HG02759 (cell line): ENCODE results near the gene MORF4L1.
"Not testable (repeated sequence)": the region's sequence is repeated elsewhere in the genome, so short reads cannot be mapped to it uniquely, and the experiment has no call there.

Experiments used
- ATAC-seq: cut with Tn5 transposase; IDR thresholded peaks from one replicate; pipeline ENCODE4 v1.9.1; 2021; ENCODE audit warnings: mild to moderate bottlenecking, moderate library complexity; ENCODE audit not compliant: unreplicated experiment

The MORF4L1 gene

DNA sequence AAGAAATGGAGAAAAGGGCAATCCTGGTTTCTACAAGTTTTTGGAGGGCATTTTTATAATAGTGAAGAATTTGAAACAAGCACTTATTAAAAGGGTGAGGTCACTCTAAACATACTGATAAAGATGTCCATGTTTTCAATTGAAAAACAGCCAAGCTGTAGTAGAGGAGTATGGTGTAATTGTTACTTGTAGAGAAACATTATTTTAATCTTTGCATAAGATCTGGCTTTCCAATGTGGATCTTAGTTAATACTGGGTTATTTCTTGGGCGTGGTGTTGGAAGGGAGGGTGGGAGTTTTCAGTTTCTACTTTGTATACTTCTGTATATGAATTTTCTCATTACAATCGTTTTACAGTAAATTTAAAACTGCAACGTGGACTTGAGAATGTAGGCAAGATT is 22.8 kb downstream of the MORF4L1 start:
- ATAC-seq, result no peak

- ATAC-seq, result no peak
Observed at GRCh38 chr15:78898540-78898939, 25.9 kb downstream of the MORF4L1 start.

DNA sequence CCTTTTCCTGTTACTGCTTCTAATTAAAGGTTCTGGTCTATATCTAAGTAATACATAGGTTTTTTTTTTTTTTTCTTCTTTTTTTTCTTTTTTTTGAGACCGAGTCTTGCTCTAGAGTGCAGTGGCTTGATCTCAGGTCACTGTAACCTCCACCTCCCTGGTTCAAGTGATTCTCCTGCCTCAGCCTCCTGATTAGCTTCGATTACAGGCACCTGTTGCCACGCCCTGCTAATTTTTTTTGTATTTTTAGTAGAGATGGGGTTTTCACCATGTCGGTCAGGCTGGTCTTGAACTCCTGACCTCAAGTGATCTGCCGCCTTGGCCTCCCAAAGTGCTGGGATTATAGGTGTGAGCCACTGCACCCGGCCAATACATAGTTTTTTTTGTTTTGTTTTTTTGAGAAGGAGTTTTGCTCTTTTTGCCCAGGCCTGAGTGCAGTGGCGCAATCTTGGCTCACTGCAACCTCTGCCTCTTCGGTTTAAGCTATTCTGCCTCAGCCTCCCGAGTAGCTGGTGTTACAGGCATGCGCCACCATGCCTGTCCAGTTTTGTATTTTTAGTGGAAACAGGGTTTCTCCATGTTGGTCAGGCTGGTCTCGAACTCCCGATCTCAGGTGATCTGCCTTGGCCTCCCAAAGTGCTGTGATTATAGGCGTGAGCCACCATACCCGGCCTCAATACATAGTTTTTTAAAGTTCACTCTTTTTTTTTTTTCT is 28.3 kb downstream of the MORF4L1 start:
- ATAC-seq, result not testable (repeated sequence)

DNA sequence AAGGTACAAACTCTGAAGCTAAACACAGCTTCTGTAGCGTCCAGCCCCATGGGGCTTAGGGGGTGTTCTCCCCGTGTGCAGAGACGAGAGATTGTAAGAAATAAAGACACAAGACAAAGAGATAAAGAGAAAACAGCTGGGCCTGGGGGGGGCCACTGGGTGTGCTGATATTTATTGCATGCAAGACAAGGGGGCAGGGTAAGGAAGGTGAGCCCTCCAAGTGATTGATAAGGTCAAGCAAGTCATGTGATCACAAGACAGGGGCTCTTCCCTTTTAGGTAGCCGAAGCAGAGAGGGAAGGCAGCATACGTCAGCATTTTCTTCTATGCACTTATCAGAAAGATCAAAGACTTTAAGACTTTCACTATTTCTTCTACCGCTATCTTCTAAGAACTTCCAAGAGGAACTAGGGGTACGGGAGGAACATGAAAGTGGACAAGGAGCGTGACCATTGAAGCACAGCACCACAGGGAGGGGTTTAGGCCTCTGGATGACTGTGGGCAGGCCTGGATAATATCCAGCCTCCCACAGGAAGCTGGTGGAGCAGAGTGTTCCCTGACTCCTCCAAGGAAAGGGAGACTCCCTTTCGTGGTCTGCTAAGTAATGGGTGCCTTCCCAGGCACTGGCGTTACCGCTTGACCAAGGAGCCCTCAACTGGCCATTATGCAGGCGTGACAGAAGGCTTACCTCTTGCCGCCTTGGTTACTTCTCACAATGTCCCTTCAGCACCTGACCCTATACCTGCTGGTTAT is 29.8 kb downstream of the MORF4L1 start:
- ATAC-seq, result not testable (repeated sequence)

DNA sequence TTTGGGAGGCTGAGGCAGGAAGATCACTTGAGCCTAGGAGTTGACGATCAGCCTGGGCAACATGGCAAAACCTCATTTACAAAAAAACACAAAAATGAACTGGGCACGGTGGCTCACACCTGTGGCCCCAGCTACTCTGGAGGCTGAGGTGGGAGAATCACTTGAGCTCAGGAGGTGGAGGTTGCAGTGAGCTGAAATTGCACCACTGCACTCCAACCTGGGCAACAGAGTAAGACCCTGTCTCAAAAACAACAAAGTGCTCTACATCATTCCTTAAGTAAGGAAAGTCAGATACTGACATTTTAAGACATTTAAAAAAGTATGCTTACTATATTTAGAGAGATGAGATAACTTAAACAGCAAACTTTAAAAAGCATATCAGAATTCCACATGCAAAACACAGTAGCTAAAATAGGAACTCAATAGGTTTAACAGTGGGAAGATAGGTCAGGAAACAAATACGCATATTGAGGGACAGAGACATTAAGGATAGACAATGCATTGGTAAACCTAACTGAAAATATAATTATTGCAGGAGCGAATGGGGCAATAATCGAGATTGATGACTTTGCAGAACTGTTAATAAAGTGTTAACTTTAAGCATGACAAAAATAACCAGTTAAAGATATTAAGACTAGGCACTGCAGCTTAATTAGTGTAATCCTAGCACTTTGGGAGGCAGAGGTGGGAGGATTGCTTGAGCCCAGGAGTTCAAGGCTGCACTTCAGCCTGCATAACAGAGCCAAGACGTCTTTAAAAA is 32.1 kb downstream of the MORF4L1 start:
- ATAC-seq, result no peak

- no peak for ATAC-seq
Observed at GRCh38 chr15:78906316-78906620, 33.6 kb downstream of the MORF4L1 start.

- ATAC-seq, result no peak
Observed at GRCh38 chr15:78907577-78907976, 34.9 kb downstream of the MORF4L1 start.

GRCh38 chr15:78909160-78909695 is 36.5 kb downstream of the MORF4L1 start:
- no peak for ATAC-seq

GRCh38 chr15:78909791-78910228 is 37.1 kb downstream of the MORF4L1 start:
- no peak for ATAC-seq

DNA sequence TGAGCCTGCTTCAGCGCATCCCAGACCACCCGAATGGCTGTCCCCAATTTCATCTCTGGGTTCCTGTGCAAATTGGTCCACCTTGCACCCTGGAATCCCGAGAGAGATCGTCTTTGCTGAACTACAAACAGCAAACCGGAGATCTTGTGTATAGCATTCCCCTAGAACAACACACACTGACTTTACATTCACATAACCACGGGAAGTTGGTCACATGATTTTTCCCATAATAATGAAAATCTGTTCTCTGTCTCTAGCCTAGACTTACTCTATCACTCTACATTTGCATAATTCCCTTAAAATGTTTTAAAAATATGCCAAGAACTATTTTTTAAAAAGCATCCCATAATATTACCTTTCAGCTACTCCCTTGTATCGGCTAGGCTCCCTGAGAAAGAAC is 37.6 kb downstream of the MORF4L1 start:
- ATAC-seq, result no peak

DNA sequence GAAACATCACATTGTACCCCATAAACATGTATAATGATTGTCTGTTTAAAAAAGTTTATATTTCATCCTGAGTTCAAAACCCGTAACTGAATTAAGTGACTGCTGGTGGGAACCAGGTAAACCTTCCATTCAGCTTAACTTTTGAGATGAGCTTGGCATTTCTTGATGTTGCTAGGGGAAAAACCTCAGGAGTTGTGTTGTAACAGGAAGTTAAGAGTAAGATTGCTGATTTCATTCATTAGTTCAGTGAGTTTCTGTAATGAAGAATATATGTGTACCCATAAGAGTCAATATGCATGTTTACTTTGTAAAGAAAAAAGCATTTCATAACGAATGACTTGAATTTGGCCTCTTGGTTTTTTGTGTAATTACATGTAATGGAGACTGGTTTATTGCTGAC is 39.6 kb downstream of the MORF4L1 start:
- no peak for ATAC-seq

DNA sequence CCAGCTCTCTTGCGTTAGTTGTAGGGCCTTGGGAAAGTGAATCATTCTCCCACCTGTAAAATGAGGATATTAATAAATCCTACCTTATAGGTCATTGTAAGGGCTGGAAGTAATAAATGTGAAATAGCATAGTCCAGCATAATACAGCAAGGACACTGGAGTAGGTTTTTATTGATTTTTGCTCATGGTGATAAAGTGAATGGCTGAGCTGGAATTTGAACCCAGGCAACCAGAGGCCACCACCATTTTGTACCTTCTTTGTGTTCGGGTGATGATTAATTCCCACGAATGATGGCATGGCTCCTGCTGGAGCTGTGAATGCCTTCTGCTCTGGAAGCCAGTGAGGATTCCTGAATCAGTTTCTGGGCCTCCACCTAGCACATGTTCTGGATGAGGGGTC is 40.3 kb downstream of the MORF4L1 start:
- ATAC-seq, result no peak

DNA sequence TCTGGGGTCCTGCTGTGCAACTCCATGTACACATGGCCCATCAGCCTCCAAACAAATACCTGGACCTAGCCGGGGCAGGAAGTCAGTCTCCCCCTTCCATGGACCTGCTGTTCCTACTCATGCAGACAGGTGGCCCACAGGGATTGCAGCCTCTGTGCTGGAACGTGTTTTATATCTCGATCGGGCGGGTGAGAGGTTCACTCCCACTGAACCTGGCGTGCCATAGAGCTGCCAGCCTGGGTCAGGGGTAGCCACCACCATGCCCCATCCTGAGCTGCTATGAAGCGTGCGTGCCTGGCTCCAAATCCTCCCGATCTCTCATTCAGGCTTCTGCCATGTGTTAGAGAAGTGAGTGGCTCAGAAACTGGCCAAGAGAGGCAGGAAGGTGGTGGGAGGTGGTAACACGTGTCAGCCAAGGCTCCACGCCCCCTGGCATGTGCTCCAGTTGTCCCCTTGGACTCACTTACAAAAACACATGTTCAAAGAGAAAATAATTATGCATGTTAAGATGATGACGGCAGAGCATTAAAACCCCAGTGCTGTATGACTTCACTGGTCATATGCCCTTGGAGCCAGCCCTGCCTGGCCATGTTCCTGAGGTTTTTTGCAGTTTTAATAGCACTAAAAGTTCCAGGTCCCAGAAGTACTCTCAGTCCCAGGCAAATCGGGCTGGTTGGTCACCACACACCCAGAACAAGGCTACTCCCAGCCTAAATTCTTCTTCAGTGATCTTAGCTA is 41.5 kb downstream of the MORF4L1 start:
- no peak for ATAC-seq

- ATAC-seq, result no peak
Observed at GRCh38 chr15:78915341-78916087, 42.8 kb downstream of the MORF4L1 start.

- ATAC-seq, result no peak
Observed at GRCh38 chr15:78916088-78916487, 43.4 kb downstream of the MORF4L1 start.

DNA sequence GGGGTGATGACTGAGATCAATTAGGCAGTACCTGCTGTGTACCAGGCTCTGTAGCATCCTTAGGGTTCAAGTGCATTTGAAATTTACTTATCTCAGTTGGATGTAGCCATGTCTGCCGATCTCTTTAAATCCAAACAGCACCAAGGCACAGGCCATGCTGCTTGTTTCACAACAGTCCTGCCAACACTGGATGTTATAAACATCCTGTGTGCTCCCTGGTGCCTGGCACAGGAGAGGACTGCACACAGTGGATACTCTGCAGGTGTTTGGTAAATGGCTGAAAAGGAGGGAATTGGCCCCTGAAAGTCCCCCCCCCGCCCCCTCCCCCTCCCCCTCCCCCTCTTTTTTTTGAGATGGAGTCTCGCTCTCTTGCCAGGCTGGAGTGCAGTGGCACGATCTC is 45.2 kb downstream of the MORF4L1 start:
- no peak for ATAC-seq

GRCh38 chr15:78921517-78921916 is 48.8 kb downstream of the MORF4L1 start:
- no peak for ATAC-seq

GRCh38 chr15:78921940-78922339 is 49.2 kb downstream of the MORF4L1 start:
- no peak for ATAC-seq

- no peak for ATAC-seq
Observed at GRCh38 chr15:78922527-78922926, 49.8 kb downstream of the MORF4L1 start.

DNA sequence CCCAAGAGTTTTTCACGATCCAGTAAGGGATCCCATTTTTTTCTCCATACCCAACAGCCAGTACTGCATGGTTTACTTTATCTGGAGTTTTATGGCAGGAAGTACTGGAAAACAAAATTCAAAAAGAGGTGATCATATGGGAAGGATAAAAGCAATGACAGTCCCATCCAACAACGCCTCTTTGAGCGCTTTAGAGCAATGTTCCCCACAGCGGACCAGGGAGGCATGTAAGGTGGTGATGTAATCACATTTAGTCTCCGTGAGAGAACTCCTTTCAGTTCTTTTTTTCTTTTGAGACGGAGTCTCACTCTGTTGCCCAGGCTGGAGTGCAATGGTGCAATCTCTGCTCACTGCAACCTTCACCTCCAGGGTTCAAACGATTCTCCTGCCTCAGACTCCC is 50.3 kb downstream of the MORF4L1 start:
- no peak for ATAC-seq
